ENCODE results near the gene NFYB. TPM values are rescaled to one million over a fixed set of nuclear protein-coding genes. Genes with fewer than 3 reads are reported as not detected.

The NFYB gene
- total and polyA plus RNA-seq, 7 donors, result 15.3 to 91.3 (median 75.2) TPM

DNA sequence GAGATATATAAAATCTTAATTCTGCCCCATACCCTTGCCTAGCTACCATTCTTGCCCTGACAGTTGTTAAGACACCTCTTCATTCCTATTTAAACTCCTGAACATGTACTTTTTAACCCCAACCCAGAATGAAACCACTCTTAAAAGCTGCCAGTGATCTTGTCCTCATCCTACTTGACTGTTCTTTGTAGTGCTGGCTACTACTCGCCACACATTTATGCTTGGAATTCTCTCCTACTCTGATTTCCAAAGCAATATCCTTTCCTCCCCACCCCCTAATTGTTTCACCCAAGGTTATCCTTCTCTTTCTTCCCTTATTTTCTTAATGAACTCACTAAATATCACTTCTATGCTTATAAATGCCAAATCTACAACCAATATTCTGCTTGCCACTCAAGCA is 4.1 kb downstream of the NFYB start:
- H3K9me3 ChIP-seq, result no peaks in the 10 kb centered on the region
- H3K27ac ChIP-seq, result peak overlapping the region in 2 of 4 donors; percentile 20 to 36
- 96% methylated on average over 1 of the region's 1 CpG for WGBS, 2 donors
- H3K4me1 ChIP-seq, result peaks cover 0 to 87% (median 78%) of the 10 kb centered on the region in 4 donors
- H3K4me3 ChIP-seq, result no peak overlapping the region
- H3K27me3 ChIP-seq, result no peaks in the 10 kb centered on the region
- intact Hi-C loops (cut with DNase I), result no loop called here
- DNase-seq, result no peak
- H3K36me3 ChIP-seq, result peaks cover 0 to 27% (median 2%) of the 10 kb centered on the region in 4 donors
- TF ChIP-seq POLR2A (IDR thresholded peaks at IDR 0.05), result no peak
- TF ChIP-seq POLR2AphosphoS5 (IDR thresholded peaks at IDR 0.05), result no peak
- TF ChIP-seq, protein P1, sequence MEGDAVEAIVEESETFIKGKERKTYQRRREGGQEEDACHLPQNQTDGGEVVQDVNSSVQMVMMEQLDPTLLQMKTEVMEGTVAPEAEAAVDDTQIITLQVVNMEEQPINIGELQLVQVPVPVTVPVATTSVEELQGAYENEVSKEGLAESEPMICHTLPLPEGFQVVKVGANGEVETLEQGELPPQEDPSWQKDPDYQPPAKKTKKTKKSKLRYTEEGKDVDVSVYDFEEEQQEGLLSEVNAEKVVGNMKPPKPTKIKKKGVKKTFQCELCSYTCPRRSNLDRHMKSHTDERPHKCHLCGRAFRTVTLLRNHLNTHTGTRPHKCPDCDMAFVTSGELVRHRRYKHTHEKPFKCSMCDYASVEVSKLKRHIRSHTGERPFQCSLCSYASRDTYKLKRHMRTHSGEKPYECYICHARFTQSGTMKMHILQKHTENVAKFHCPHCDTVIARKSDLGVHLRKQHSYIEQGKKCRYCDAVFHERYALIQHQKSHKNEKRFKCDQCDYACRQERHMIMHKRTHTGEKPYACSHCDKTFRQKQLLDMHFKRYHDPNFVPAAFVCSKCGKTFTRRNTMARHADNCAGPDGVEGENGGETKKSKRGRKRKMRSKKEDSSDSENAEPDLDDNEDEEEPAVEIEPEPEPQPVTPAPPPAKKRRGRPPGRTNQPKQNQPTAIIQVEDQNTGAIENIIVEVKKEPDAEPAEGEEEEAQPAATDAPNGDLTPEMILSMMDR (IDR thresholded peaks at IDR 0.05), result no peak
- no peak for TF ChIP-seq EP300 (IDR thresholded peaks at IDR 0.05)

DNA sequence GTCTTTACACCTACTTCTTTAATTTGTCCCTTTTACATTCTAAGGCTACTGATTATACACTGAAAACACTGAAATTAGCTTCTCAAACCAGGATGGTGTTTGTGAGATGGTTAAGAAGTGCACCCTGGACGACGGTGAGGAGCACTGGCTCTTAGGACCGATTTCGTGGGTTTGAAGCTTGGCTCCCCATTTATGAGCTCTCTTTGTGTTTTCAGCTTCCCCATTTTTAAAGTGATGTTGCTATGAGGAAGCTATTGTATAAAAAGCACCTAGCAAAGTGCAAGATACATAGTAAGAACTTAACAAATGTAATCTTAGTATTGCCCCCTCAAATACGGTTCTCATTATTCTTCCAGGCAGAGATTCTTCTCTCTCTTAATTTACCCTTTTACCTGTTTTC is 4.7 kb downstream of the NFYB start:
- intact Hi-C loops (cut with DNase I), result no loop called here
- no peak for DNase-seq
- Histone ChIP-seq H3K36me3 (peaks cover 0 to 33% (median 4%) of the 10 kb centered on the region in 4 donors), H3K4me3 (no peak overlapping the region), H3K4me1 (peaks cover 0 to 83% (median 74%) of the 10 kb centered on the region in 4 donors), H3K27ac (peak overlapping the region in 1 of 4 donors; percentile 36), H3K27me3 (no peaks in the 10 kb centered on the region), H3K9me3 (no peaks in the 10 kb centered on the region)
- no peak for TF ChIP-seq EP300 (IDR thresholded peaks at IDR 0.05)
- no peak for TF ChIP-seq POLR2A (IDR thresholded peaks at IDR 0.05)
- TF ChIP-seq, protein P1 (IDR thresholded peaks at IDR 0.05), result no peak
- TF ChIP-seq POLR2AphosphoS5 (IDR thresholded peaks at IDR 0.05), result no peak
- 86 to 89% methylated on average over 5 of the region's 5 CpGs for WGBS, 2 donors

DNA sequence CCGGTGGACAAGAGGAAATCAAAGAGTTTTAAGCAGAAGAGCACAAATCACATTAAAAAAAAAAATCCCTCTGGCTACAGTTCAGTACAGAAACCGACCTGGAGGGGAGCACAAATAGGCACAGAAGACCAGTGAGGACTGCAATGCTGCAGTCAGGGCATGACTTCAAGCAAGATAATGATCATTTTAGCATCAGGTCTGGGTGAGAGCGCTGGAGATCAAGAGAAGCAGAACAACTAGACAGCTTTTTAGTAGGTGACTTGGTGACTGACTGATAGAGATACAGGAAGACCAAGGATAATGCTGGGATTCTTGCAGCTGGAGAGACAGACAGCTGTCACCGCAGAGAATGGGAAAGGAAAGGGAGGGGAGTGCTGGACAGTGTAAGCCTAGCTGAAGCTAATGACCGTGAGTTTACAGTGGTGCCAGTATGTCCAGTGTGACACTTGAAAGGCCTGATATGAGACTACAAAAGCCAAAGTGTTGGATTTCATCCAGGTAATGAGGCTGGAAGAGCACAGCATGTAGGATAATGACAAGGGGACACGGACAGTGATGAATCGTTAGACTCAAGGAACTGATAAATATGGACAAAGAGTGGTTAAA is 5.6 kb downstream of the NFYB start:
- peaks cover 0 to 42% (median 6%) of the 10 kb centered on the region in 4 donors for H3K36me3 ChIP-seq
- H3K4me1 ChIP-seq, result peaks cover 0 to 82% (median 73%) of the 10 kb centered on the region in 4 donors
- 89 to 90% methylated on average over 7 of the region's 7 CpGs for WGBS, 2 donors
- no peak overlapping the region for H3K4me3 ChIP-seq
- intact Hi-C loops (cut with DNase I), result no loop called here
- no peak for DNase-seq
- no peak for TF ChIP-seq POLR2A (IDR thresholded peaks at IDR 0.05)
- no peak for TF ChIP-seq EP300 (IDR thresholded peaks at IDR 0.05)
- TF ChIP-seq, protein P1 (IDR thresholded peaks at IDR 0.05), result no peak
- TF ChIP-seq POLR2AphosphoS5 (IDR thresholded peaks at IDR 0.05), result no peak
- no peaks in the 10 kb centered on the region for H3K9me3 ChIP-seq
- H3K27ac ChIP-seq, result peak overlapping the region in 3 of 4 donors; percentile 36 to 64 (median 47)
- no peaks in the 10 kb centered on the region for H3K27me3 ChIP-seq

DNA sequence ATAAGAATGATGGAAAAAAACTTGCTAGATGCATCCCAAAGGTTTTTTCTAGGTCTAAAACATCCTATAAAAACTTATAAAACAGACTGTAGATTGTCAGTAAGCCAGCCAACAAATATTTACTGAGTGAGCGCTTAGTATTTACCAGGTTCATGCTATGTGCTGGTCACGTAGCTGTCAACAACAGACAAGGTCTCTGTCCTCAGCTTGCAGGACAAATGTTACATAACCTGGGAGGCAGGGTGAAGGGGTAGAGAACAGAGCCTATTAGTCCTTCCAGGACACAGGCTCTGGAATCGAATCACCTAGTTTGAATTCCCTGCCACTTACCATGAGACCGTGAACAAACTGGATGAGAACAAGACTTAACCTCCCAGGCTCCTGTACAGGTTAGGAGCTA is 6.4 kb downstream of the NFYB start:
- DNase-seq, result no peak
- H3K9me3 ChIP-seq, result no peaks in the 10 kb centered on the region
- no peaks in the 10 kb centered on the region for H3K27me3 ChIP-seq
- intact Hi-C loops (cut with DNase I), result no loop called here
- no peak overlapping the region for H3K4me3 ChIP-seq
- WGBS, 2 donors, result 90 to 95% methylated on average over 4 of the region's 4 CpGs
- TF ChIP-seq POLR2A (IDR thresholded peaks at IDR 0.05), result no peak
- TF ChIP-seq EP300 (IDR thresholded peaks at IDR 0.05), result no peak
- H3K4me1 ChIP-seq, result peaks cover 0 to 83% (median 69%) of the 10 kb centered on the region in 4 donors
- H3K36me3 ChIP-seq, result peaks cover 0 to 50% (median 10%) of the 10 kb centered on the region in 4 donors
- peak overlapping the region in 3 of 4 donors; percentile 36 to 64 (median 47) for H3K27ac ChIP-seq

DNA sequence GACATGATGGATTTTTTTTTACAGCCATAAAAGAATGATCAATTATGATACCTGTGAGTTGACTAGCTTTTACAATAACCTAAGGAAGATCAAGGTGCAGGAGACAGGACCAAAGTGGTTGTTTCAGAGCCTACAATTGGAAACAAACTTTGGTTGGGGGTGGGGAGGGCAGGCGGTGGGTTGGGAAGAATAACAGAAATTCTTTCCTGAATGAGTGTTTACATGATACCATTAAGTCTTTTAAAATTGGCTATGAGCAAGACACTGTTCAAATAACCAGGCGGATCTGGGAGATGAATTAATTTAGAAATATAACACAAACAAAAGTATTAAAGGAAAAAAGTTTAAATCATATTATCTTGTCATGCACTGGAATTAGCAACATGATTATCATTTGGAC is 7.2 kb downstream of the NFYB start:
- 65 to 77% methylated on average over 2 of the region's 2 CpGs for WGBS, 2 donors
- Histone ChIP-seq H3K27me3 (no peaks in the 10 kb centered on the region), H3K4me1 (peaks cover 0 to 76% (median 61%) of the 10 kb centered on the region in 4 donors), H3K36me3 (peaks cover 0 to 59% (median 12%) of the 10 kb centered on the region in 4 donors), H3K4me3 (no peak overlapping the region), H3K27ac (peak overlapping the region; percentile 4 to 64 (median 42)), H3K9me3 (no peaks in the 10 kb centered on the region)
- TF ChIP-seq POLR2AphosphoS5 (IDR thresholded peaks at IDR 0.05) (no peak), POLR2A (IDR thresholded peaks at IDR 0.05) (no peak), EP300 (IDR thresholded peaks at IDR 0.05) (no peak)
- TF ChIP-seq, protein P1 (IDR thresholded peaks at IDR 0.05), result no peak
- intact Hi-C loops (cut with DNase I), result no loop called here
- DNase-seq, result no peak

Measured in sigmoid colon (tissue), 7 donors.